Measurements from ENCODE around the gene HOXB8. TPM values are rescaled to one million over a fixed set of nuclear protein-coding genes. Genes with fewer than 3 reads are reported as not detected.

HOXB8 gene
- total RNA-seq, 2 donors from 2014 or later, result 0.09 to 0.97 TPM

DNA sequence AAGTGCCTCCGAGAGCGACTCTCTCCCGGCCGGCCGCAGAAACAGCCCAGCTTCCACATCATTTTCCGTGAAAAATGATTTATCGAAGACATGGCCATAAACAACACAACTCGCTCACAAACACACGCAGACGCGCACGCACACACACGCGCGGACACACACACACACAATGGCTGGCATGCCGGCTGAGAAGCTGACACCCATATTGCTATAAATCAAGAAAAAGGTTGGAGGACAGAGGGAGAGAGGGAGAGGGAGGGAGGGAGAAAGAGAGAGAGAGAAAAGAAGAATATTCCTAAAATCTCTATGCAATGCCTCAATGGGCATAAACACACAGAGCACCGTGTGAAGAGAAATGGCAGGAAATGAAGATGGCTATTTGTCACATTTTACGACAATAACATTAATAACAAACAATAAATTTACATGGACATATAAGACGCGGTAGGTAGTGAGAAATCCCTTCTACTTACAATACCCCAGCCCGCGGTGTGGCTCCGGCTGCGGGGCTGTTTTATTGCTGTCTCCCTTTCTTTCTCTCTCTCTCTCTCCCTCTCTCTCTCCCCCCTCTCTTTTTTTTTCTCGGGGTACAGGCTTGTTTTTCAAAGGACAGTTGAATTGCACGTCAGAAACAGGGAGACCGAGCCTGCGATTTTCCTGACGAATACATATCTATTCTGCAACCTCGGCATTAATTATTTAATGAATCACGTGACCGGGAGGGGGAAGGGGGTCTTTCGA, 46.4 kb downstream of the HOXB8 start:
- 41% methylated on average over 33 of the region's 33 CpGs for WGBS
- Histone ChIP-seq H3K9me3 (no peaks in the 10 kb centered on the region), H3K4me1 (replicated peaks) (no peaks in the 10 kb centered on the region), H3K27me3 (replicated peaks; ENCODE audit: insufficient read depth) (peaks cover 6% of the 10 kb centered on the region), H3K27ac (no peak overlapping the region), H3K36me3 (no peaks in the 10 kb centered on the region), H3K4me3 (no peak overlapping the region)
- TF ChIP-seq, protein P1, sequence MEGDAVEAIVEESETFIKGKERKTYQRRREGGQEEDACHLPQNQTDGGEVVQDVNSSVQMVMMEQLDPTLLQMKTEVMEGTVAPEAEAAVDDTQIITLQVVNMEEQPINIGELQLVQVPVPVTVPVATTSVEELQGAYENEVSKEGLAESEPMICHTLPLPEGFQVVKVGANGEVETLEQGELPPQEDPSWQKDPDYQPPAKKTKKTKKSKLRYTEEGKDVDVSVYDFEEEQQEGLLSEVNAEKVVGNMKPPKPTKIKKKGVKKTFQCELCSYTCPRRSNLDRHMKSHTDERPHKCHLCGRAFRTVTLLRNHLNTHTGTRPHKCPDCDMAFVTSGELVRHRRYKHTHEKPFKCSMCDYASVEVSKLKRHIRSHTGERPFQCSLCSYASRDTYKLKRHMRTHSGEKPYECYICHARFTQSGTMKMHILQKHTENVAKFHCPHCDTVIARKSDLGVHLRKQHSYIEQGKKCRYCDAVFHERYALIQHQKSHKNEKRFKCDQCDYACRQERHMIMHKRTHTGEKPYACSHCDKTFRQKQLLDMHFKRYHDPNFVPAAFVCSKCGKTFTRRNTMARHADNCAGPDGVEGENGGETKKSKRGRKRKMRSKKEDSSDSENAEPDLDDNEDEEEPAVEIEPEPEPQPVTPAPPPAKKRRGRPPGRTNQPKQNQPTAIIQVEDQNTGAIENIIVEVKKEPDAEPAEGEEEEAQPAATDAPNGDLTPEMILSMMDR (IDR thresholded peaks at IDR 0.05), result no peak
- no peak for TF ChIP-seq POLR2A (IDR thresholded peaks at IDR 0.05)
- TF ChIP-seq POLR2AphosphoS5 (IDR thresholded peaks at IDR 0.05), result no peak
- DNase-seq (ENCODE audit: low spot score), result no peak
- intact Hi-C loops (cut with DNase I), result no loop called here

DNA sequence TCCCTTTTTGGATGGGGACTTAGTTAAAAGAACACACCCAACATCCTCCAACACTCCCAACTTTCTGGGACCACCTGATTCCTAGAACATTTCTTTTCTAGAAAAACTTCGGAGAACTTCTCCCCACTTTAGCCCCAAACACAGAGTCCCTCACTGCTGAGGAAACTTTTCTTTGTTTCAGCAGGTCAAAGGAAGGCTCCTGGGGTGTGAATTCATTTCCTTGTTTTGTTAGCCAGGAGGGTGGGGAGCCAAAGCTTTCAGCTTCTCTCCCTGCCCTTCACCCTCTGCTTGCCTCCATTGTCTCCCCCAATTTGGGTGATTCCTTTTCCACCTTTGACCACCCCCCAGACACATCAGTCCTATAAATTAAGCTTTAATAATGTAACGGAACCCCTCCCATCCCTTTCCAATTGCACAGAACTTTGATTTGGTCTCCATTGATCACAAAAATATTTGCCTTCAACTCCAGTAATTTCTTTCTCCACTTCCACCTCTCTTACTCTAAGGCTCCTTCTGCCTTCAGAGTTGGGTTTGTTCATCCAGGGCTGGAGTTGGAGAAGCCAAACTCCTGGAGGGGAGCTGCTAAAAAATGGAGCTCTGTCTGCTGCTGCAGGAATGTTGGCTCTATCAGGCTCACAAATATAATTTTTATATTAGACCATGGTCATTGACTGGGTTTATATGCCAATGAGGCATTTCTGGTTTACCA, 47.3 kb downstream of the HOXB8 start:
- Histone ChIP-seq H3K4me1 (replicated peaks) (no peaks in the 10 kb centered on the region), H3K27me3 (replicated peaks; ENCODE audit: insufficient read depth) (peaks cover 6% of the 10 kb centered on the region), H3K4me3 (no peak overlapping the region)

DNA sequence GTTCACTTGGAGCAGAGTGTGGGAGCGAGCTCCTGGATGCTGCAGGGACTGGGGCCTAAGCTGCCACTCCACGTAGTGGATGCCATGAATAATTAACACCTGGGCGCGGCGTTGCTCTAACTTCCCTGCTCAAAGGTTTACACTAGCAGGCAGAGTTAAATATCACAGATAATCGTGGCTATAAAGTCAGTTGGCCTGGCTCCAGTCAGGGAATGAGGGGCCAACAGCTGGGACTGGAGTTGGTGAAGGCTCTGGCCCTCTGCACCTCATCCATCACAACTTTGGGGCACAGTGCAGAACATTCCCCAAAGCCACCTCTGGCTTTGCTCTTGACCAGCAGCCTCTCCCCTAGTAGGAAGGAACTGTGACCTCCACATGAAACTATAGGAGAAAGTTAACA, 47.9 kb downstream of the HOXB8 start:
- TF ChIP-seq POLR2AphosphoS5 (IDR thresholded peaks at IDR 0.05), result no peak
- no peak for TF ChIP-seq POLR2A (IDR thresholded peaks at IDR 0.05)
- TF ChIP-seq, protein P1 (IDR thresholded peaks at IDR 0.05), result no peak
- intact Hi-C loops (cut with DNase I), result no loop called here
- no peak overlapping the region for H3K27ac ChIP-seq
- no peak for DNase-seq (ENCODE audit: low spot score)
- no peaks in the 10 kb centered on the region for H3K4me1 ChIP-seq (replicated peaks)
- no peaks in the 10 kb centered on the region for H3K9me3 ChIP-seq
- peaks cover 6% of the 10 kb centered on the region for H3K27me3 ChIP-seq (replicated peaks; ENCODE audit: insufficient read depth)
- H3K4me3 ChIP-seq, result no peak overlapping the region
- H3K36me3 ChIP-seq, result no peaks in the 10 kb centered on the region
- WGBS, result 75% methylated on average over 6 of the region's 6 CpGs

More for the DNA sequence above, 47.3 kb downstream of the HOXB8 start:
- WGBS, result 83% methylated on average over 2 of the region's 2 CpGs
- no peak for DNase-seq (ENCODE audit: low spot score)
- TF ChIP-seq POLR2A (IDR thresholded peaks at IDR 0.05), result no peak
- no peak for TF ChIP-seq POLR2AphosphoS5 (IDR thresholded peaks at IDR 0.05)
- TF ChIP-seq, protein P1 (IDR thresholded peaks at IDR 0.05), result no peak
- intact Hi-C loops (cut with DNase I), result no loop called here
- Histone ChIP-seq H3K27ac (no peak overlapping the region), H3K36me3 (no peaks in the 10 kb centered on the region), H3K9me3 (no peaks in the 10 kb centered on the region)

DNA sequence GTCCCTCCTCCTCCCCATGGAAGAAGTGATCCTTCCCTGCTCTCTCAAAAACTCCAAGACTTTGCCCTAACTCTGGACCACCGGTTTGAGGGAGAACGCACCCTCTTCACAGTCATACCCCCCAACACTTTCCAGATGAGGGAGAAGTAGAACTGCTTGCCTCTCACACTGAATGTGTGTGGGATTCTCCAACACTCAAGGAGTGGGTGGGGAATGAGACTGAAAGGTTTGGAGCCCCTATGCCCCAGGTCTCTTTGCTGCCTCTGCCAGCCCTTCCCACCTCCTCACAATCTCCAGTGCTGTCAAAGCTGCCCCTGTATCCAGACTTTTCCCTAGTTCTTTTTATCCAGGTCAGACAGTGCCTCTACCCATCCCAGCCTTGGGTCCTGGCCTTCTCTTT, 48.4 kb downstream of the HOXB8 start:
- no peaks in the 10 kb centered on the region for H3K9me3 ChIP-seq
- intact Hi-C loops (cut with DNase I), result no loop called here
- TF ChIP-seq, protein P1 (IDR thresholded peaks at IDR 0.05), result no peak
- TF ChIP-seq POLR2A (IDR thresholded peaks at IDR 0.05), result no peak
- TF ChIP-seq POLR2AphosphoS5 (IDR thresholded peaks at IDR 0.05), result no peak
- no peak for DNase-seq (ENCODE audit: low spot score)
- H3K4me3 ChIP-seq, result no peak overlapping the region
- WGBS, result 50% methylated on average over 2 of the region's 2 CpGs
- no peaks in the 10 kb centered on the region for H3K36me3 ChIP-seq
- no peak overlapping the region for H3K27ac ChIP-seq
- H3K4me1 ChIP-seq (replicated peaks), result no peaks in the 10 kb centered on the region
- H3K27me3 ChIP-seq (replicated peaks; ENCODE audit: insufficient read depth), result peaks cover 6% of the 10 kb centered on the region

All from prostate gland (tissue), 2 donors.